WTC11 (cell line): Measurements from ENCODE around the gene FUCA1. TPM values are rescaled to one million over a fixed set of nuclear protein-coding genes. Genes with fewer than 3 reads are reported as not detected.

Experiments used
- GABPB1 ChIP-seq: sonication (generic); formaldehyde crosslinking; IDR thresholded peaks from 2 replicates; pipeline ENCODE4 v1.8.1; 2023; ENCODE audit warnings: mild to moderate bottlenecking, missing genetic modification reagents
- IRF2 ChIP-seq: sonication (generic); formaldehyde crosslinking; IDR thresholded peaks from 2 replicates; pipeline ENCODE4 v1.8.0; 2022; ENCODE audit warnings: low read depth, missing genetic modification reagents, borderline replicate concordance
- JAZF1 ChIP-seq: fragments of 250-450 bp; sonication (Bioruptor Pico); IDR thresholded peaks from 2 replicates; pipeline ENCODE4 v1.9.0; 2021; ENCODE audit warnings: moderate library complexity, mild to moderate bottlenecking, inconsistent platforms
- ZNF232 ChIP-seq: sonication (generic); formaldehyde crosslinking; IDR thresholded peaks from 2 replicates; pipeline ENCODE4 v1.8.0; 2022; ENCODE audit warnings: mild to moderate bottlenecking, missing genetic modification reagents
- ZNF263 ChIP-seq: sonication (generic); formaldehyde crosslinking; IDR thresholded peaks from 2 replicates; pipeline ENCODE4 v1.8.1; 2022; ENCODE audit warnings: low read depth, mild to moderate bottlenecking, moderate library complexity, missing genetic modification reagents
- ZNF416 ChIP-seq: fragments of 250-450 bp; sonication (Bioruptor Pico); IDR thresholded peaks from 2 replicates; pipeline ENCODE4 v1.9.0; 2021; ENCODE audit warnings: mild to moderate bottlenecking, inconsistent platforms
- total RNA-seq: library from RNA; stranded (reverse); gene quantifications from 3 replicates; pipeline ENCODE4 v1.2.3, GENCODE V29; 2021
- TF ChIP-seq, protein P1 (sequence below): fragments of 250-450 bp; sonication (Bioruptor Pico); IDR thresholded peaks from 2 replicates; pipeline ENCODE4 v1.9.0; 2021; ENCODE audit warnings: mild to moderate bottlenecking, borderline replicate concordance
- TF ChIP-seq, protein P2 (sequence below): sonication (generic); formaldehyde crosslinking; IDR thresholded peaks from 2 replicates; pipeline ENCODE4 v1.8.0; 2022; ENCODE audit warnings: mild to moderate bottlenecking, missing genetic modification reagents
- TF ChIP-seq, protein P3 (sequence below): fragments of 200-600 bp; IDR thresholded peaks from 2 replicates; pipeline ENCODE4 v1.8.0; 2022; ENCODE audit warnings: antibody characterized with exemption
- TF ChIP-seq, protein P4 (sequence below): sonication (generic); formaldehyde crosslinking; IDR thresholded peaks from 2 replicates; pipeline ENCODE4 v1.8.1; 2022; ENCODE audit warnings: mild to moderate bottlenecking, moderate library complexity, missing genetic modification reagents
- TF ChIP-seq, protein P5 (sequence below): sonication (generic); formaldehyde crosslinking; IDR thresholded peaks from 2 replicates; pipeline ENCODE4 v1.8.0; 2023; ENCODE audit warnings: mild to moderate bottlenecking, missing genetic modification reagents
- TF ChIP-seq, protein P6 (sequence below): fragments of 250-450 bp; sonication (Bioruptor Pico); conservative IDR thresholded peaks from 2 replicates; pipeline ENCODE4 v1.9.0; 2021; ENCODE audit warnings: mild to moderate bottlenecking
- TF ChIP-seq, protein P7 (sequence below): fragments of 250-450 bp; sonication (Bioruptor Pico); IDR thresholded peaks from 2 replicates; pipeline ENCODE4 v1.9.0; 2021; ENCODE audit warnings: mild to moderate bottlenecking

The FUCA1 gene
- total RNA-seq, 1 experiment from 2014 or later, result 7.5 TPM

DNA sequence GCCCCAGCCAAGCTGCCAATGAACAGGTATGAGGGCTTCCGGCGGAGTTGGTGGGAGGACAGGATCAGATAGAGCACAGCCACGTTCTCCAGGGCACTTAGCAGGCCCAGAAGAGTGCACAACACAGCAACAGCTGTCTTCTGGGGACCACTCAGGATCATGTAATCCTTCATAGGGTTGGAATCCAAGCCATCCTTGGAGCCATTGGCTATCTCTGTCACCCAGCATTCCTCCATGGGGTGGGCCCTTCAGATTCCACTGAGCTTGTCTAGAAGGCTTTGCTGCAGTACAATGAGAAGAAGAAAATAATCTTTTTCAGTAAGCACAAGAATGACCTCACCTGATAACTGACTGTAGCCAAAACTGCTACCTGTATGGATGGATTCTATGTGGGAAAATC lies 7.3 kb upstream of the FUCA1 start (continued):
- TF ChIP-seq, protein P1, sequence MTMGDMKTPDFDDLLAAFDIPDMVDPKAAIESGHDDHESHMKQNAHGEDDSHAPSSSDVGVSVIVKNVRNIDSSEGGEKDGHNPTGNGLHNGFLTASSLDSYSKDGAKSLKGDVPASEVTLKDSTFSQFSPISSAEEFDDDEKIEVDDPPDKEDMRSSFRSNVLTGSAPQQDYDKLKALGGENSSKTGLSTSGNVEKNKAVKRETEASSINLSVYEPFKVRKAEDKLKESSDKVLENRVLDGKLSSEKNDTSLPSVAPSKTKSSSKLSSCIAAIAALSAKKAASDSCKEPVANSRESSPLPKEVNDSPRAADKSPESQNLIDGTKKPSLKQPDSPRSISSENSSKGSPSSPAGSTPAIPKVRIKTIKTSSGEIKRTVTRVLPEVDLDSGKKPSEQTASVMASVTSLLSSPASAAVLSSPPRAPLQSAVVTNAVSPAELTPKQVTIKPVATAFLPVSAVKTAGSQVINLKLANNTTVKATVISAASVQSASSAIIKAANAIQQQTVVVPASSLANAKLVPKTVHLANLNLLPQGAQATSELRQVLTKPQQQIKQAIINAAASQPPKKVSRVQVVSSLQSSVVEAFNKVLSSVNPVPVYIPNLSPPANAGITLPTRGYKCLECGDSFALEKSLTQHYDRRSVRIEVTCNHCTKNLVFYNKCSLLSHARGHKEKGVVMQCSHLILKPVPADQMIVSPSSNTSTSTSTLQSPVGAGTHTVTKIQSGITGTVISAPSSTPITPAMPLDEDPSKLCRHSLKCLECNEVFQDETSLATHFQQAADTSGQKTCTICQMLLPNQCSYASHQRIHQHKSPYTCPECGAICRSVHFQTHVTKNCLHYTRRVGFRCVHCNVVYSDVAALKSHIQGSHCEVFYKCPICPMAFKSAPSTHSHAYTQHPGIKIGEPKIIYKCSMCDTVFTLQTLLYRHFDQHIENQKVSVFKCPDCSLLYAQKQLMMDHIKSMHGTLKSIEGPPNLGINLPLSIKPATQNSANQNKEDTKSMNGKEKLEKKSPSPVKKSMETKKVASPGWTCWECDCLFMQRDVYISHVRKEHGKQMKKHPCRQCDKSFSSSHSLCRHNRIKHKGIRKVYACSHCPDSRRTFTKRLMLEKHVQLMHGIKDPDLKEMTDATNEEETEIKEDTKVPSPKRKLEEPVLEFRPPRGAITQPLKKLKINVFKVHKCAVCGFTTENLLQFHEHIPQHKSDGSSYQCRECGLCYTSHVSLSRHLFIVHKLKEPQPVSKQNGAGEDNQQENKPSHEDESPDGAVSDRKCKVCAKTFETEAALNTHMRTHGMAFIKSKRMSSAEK (CRISPR knock-in tag), result no peak
- TF ChIP-seq, protein P2, sequence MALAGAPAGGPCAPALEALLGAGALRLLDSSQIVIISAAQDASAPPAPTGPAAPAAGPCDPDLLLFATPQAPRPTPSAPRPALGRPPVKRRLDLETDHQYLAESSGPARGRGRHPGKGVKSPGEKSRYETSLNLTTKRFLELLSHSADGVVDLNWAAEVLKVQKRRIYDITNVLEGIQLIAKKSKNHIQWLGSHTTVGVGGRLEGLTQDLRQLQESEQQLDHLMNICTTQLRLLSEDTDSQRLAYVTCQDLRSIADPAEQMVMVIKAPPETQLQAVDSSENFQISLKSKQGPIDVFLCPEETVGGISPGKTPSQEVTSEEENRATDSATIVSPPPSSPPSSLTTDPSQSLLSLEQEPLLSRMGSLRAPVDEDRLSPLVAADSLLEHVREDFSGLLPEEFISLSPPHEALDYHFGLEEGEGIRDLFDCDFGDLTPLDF, result no peak
- TF ChIP-seq IRF2 (CRISPR knock-in tag), result no peak
- TF ChIP-seq GABPB1 (CRISPR knock-in tag), result no peak
- TF ChIP-seq, protein P3, sequence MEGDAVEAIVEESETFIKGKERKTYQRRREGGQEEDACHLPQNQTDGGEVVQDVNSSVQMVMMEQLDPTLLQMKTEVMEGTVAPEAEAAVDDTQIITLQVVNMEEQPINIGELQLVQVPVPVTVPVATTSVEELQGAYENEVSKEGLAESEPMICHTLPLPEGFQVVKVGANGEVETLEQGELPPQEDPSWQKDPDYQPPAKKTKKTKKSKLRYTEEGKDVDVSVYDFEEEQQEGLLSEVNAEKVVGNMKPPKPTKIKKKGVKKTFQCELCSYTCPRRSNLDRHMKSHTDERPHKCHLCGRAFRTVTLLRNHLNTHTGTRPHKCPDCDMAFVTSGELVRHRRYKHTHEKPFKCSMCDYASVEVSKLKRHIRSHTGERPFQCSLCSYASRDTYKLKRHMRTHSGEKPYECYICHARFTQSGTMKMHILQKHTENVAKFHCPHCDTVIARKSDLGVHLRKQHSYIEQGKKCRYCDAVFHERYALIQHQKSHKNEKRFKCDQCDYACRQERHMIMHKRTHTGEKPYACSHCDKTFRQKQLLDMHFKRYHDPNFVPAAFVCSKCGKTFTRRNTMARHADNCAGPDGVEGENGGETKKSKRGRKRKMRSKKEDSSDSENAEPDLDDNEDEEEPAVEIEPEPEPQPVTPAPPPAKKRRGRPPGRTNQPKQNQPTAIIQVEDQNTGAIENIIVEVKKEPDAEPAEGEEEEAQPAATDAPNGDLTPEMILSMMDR, result no peak
- TF ChIP-seq ZNF232 (CRISPR knock-in tag), result no peak
- TF ChIP-seq, protein P4, sequence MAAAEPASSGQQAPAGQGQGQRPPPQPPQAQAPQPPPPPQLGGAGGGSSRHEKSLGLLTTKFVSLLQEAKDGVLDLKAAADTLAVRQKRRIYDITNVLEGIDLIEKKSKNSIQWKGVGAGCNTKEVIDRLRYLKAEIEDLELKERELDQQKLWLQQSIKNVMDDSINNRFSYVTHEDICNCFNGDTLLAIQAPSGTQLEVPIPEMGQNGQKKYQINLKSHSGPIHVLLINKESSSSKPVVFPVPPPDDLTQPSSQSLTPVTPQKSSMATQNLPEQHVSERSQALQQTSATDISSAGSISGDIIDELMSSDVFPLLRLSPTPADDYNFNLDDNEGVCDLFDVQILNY (CRISPR knock-in tag), result no peak
- TF ChIP-seq, protein P5, sequence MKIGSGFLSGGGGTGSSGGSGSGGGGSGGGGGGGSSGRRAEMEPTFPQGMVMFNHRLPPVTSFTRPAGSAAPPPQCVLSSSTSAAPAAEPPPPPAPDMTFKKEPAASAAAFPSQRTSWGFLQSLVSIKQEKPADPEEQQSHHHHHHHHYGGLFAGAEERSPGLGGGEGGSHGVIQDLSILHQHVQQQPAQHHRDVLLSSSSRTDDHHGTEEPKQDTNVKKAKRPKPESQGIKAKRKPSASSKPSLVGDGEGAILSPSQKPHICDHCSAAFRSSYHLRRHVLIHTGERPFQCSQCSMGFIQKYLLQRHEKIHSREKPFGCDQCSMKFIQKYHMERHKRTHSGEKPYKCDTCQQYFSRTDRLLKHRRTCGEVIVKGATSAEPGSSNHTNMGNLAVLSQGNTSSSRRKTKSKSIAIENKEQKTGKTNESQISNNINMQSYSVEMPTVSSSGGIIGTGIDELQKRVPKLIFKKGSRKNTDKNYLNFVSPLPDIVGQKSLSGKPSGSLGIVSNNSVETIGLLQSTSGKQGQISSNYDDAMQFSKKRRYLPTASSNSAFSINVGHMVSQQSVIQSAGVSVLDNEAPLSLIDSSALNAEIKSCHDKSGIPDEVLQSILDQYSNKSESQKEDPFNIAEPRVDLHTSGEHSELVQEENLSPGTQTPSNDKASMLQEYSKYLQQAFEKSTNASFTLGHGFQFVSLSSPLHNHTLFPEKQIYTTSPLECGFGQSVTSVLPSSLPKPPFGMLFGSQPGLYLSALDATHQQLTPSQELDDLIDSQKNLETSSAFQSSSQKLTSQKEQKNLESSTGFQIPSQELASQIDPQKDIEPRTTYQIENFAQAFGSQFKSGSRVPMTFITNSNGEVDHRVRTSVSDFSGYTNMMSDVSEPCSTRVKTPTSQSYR (CRISPR knock-in tag), result no peak
- no peak for TF ChIP-seq ZNF416 (CRISPR knock-in tag)
- TF ChIP-seq JAZF1 (CRISPR knock-in tag), result no peak
- TF ChIP-seq ZNF263, result no peak
- TF ChIP-seq, protein P6, sequence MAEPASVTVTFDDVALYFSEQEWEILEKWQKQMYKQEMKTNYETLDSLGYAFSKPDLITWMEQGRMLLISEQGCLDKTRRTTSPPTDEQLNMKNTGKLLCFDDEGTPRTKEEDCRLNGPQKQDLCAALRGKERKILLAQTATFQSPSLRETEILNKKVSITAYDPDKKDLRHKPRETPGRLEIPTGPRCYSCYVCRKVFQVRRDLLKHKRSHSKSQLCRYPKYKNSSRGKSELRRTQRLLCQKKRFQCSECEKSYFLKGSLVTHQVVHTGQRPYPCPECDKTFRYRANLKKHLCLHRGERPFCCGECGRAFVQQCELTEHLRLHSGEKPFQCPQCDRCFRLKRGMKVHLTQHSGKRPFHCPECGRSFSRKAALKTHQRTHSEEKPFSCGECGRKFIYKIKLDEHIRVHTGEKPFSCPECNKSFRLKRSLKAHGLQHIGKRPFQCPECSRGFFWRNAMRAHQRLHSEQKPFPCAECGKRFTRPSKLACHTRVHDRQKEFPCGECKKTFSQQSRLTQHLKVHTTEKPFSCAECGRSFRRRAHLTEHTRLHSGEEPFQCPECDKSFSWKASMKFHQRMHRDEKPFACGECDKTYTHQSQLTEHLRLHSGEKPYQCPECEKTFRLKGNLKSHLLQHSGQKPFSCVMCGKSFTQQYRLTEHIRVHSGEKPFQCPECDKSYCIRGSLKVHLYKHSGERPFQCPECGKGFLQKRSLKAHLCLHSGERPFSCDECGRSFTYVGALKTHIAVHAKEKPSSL (CRISPR knock-in tag), result no peak
- TF ChIP-seq, protein P7, sequence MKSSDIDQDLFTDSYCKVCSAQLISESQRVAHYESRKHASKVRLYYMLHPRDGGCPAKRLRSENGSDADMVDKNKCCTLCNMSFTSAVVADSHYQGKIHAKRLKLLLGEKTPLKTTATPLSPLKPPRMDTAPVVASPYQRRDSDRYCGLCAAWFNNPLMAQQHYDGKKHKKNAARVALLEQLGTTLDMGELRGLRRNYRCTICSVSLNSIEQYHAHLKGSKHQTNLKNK (CRISPR knock-in tag), result no peak
